ENCODE results near the gene NCEH1. TPM values are rescaled to one million over a fixed set of nuclear protein-coding genes. Genes with fewer than 3 reads are reported as not detected.

NCEH1 gene
- total and polyA plus RNA-seq, 10 of the 15 experiments (the other 5 are each of a cell fraction or from before 2014, with no cell fraction given) = 1.8 to 8.1 (median 4.5) TPM

DNA sequence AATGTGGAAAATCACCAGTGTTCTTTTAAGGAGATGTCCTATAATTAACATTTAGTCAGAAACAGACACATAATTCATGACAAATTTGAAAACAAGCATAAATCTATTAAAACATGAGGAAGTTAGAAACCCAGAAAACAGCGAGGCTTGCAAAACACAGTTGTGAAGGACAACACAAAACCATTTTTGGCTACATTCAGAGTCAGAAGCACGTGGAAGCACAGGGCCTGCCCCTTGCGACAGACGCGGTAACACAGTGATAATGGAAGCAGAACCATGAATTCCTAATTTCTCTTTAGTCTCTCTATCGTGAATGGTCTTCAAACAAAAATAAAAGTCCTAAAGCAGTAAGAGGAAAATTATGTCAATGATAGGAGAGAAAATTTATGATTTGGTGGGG is 12.2 kb downstream of the NCEH1 start:
- Histone ChIP-seq H3K4me3 (no peak overlapping the region), H3K36me3 (ENCODE audit: control insufficient read depth in 2 of 2, insufficient read depth in 2 of 2, low read length in 1 of 2) (no peaks in the 10 kb centered on the region), H3K9me3 (replicated peaks; ENCODE audit: control insufficient read depth, insufficient read depth, low read length) (no peaks in the 10 kb centered on the region), H3K27ac (ENCODE audit: control insufficient read depth, insufficient read depth) (no peak overlapping the region), H4K20me1 (ENCODE audit: control insufficient read depth, insufficient read depth) (no peaks in the 10 kb centered on the region), H3K79me2 (ENCODE audit: control insufficient read depth, insufficient read depth, low read length) (no peaks in the 10 kb centered on the region), H3K4me2 (ENCODE audit: control insufficient read depth, insufficient read depth) (no peak overlapping the region), H3K9ac (ENCODE audit: control insufficient read depth, insufficient read depth, low read length) (no peak overlapping the region), H3K4me1 (ENCODE audit: control insufficient read depth, insufficient read depth, low read length) (no peaks in the 10 kb centered on the region), H2AFZ (ENCODE audit: control insufficient read depth, low read depth, low read length) (no peak overlapping the region), H3K27me3 (replicated peaks in 1 of 2; ENCODE audit: control insufficient read depth in 2 of 2, insufficient read depth in 2 of 2, low read length in 1 of 2) (no peaks in the 10 kb centered on the region)
- BruUV-seq (replicated peaks) = no TSS peak
- TF ChIP-seq CREB1 (IDR thresholded peaks at IDR 0.05; ENCODE audit: low read depth) = no peak
- no peak for TF ChIP-seq RUNX3 (IDR thresholded peaks at IDR 0.05; ENCODE audit: low read length)
- TF ChIP-seq, protein P1, sequence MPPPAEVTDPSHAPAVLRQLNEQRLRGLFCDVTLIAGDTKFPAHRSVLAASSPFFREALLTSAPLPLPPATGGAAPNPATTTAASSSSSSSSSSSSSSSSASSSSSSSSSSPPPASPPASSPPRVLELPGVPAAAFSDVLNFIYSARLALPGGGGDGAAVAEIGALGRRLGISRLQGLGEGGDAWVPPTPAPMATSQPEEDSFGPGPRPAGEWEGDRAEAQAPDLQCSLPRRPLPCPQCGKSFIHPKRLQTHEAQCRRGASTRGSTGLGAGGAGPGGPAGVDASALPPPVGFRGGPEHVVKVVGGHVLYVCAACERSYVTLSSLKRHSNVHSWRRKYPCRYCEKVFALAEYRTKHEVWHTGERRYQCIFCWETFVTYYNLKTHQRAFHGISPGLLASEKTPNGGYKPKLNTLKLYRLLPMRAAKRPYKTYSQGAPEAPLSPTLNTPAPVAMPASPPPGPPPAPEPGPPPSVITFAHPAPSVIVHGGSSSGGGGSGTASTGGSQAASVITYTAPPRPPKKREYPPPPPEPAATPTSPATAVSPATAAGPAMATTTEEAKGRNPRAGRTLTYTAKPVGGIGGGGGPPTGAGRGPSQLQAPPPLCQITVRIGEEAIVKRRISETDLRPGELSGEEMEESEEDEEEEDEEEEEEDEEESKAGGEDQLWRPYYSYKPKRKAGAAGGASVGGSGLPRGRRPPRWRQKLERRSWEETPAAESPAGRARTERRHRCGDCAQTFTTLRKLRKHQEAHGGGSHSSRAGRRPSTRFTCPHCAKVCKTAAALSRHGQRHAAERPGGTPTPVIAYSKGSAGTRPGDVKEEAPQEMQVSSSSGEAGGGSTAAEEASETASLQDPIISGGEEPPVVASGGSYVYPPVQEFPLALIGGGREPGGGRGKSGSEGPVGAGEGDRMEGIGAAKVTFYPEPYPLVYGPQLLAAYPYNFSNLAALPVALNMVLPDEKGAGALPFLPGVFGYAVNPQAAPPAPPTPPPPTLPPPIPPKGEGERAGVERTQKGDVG (CRISPR knock-in tag; IDR thresholded peaks at IDR 0.05) = no peak
- TF ChIP-seq RELA (IDR thresholded peaks at IDR 0.05; ENCODE audit: borderline replicate concordance, partially characterized antibody) = no peak
- no peak for TF ChIP-seq SPI1 (IDR thresholded peaks at IDR 0.05; ENCODE audit: borderline replicate concordance, insufficient read depth, low read depth, low read length)
- no peak for TF ChIP-seq FOXK2 (IDR thresholded peaks at IDR 0.05)
- TF ChIP-seq MYB (IDR thresholded peaks at IDR 0.05; ENCODE audit: borderline replicate concordance, low read depth, low read length) = no peak
- no peak for TF ChIP-seq POU2F2 (IDR thresholded peaks at IDR 0.05; ENCODE audit: borderline replicate concordance, low read depth, low read length)
- no peak for TF ChIP-seq SUPT20H (IDR thresholded peaks at IDR 0.05; ENCODE audit: borderline replicate concordance, control insufficient read depth, low read depth, low read length)
- TF ChIP-seq SMAD5 (IDR thresholded peaks at IDR 0.05; ENCODE audit: low read depth) = no peak
- no peak for TF ChIP-seq NR2C2 (IDR thresholded peaks at IDR 0.05; ENCODE audit: borderline replicate concordance, control insufficient read depth, insufficient read length, low read depth)
- TF ChIP-seq, protein P2, sequence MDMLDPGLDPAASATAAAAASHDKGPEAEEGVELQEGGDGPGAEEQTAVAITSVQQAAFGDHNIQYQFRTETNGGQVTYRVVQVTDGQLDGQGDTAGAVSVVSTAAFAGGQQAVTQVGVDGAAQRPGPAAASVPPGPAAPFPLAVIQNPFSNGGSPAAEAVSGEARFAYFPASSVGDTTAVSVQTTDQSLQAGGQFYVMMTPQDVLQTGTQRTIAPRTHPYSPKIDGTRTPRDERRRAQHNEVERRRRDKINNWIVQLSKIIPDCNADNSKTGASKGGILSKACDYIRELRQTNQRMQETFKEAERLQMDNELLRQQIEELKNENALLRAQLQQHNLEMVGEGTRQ (IDR thresholded peaks at IDR 0.05; ENCODE audit: borderline replicate concordance, low read depth, low read length) = no peak
- TF ChIP-seq EED (IDR thresholded peaks at IDR 0.05; ENCODE audit: low read depth) = no peak
- TF ChIP-seq BHLHE40 (IDR thresholded peaks at IDR 0.05; ENCODE audit: borderline replicate concordance in 1 of 2, low read depth in 2 of 2, low read length in 1 of 2) = no peak
- ATAC-seq = no peak
- CTCF ChIA-PET = no interaction called here
- DNase-seq (ENCODE audit: low read depth, low spot score) = no peak
- SMC1A ChIA-PET (ENCODE audit: uncharacterized antibody, unreplicated experiment) = no interaction called here
- RAD21 ChIA-PET (ENCODE audit: unreplicated experiment) = no interaction called here
- FAIRE-seq = no peak
- in situ Hi-C loops (cut with MboI) (no loop called here), intact Hi-C loops (cut with micrococcal nuclease; ENCODE audit: unreplicated experiment) (no loop called here)
- WGBS (ENCODE audit: insufficient coverage, insufficient replicate concordance, low lambda C conversion rate, missing lambda C conversion rate) = 83% methylated on average over 6 of the region's 6 CpGs
- POLR2A ChIA-PET = no interaction called here
